Stimulated activated naive CD4-positive, alpha-beta T cell treated with Interleukin-2 at 50 U/mL for 16 hours (primary cell): ENCODE measurements around the gene PDE4DIP.
"Not testable (repeated sequence)": the region's sequence is repeated elsewhere in the genome, so short reads cannot be mapped to it uniquely, and the experiment has no call there.

Source experiments
- DNase-seq: peaks from one replicate; lab custom pipeline; 2025; lab: John Stamatoyannopoulos, UW

The PDE4DIP gene

GRCh38 chr1:148975866-148976537, 131.8 kb downstream of the PDE4DIP start:
- not testable (repeated sequence) for DNase-seq

GRCh38 chr1:148977785-148978184, 133.6 kb downstream of the PDE4DIP start:
- not testable (repeated sequence) for DNase-seq

- not testable (repeated sequence) for DNase-seq
These were observed 145.2 kb downstream of the PDE4DIP start for GRCh38 chr1:148989378-148989777.

GRCh38 chr1:148990233-148990788, 146.1 kb downstream of the PDE4DIP start:
- DNase-seq = not testable (repeated sequence)

- not testable (repeated sequence) for DNase-seq
These were observed 147.6 kb downstream of the PDE4DIP start for GRCh38 chr1:148991818-148992217.

GRCh38 chr1:148992364-148992763, 148.1 kb downstream of the PDE4DIP start:
- not testable (repeated sequence) for DNase-seq

- DNase-seq = not testable (repeated sequence)
These were observed 152.4 kb downstream of the PDE4DIP start for GRCh38 chr1:148996449-148997224.

GRCh38 chr1:148997405-148997804, 153.2 kb downstream of the PDE4DIP start:
- not testable (repeated sequence) for DNase-seq

- DNase-seq = not testable (repeated sequence)
These were observed 158.4 kb downstream of the PDE4DIP start for GRCh38 chr1:149002664-149003063.

- not testable (repeated sequence) for DNase-seq
These were observed 164.1 kb downstream of the PDE4DIP start for GRCh38 chr1:149008326-149008725.

- DNase-seq = not testable (repeated sequence)
These were observed 164.5 kb downstream of the PDE4DIP start for GRCh38 chr1:149008769-149009168.

- DNase-seq = not testable (repeated sequence)
These were observed 165.5 kb downstream of the PDE4DIP start for GRCh38 chr1:149009761-149010160.

GRCh38 chr1:149012599-149012998, 168.4 kb downstream of the PDE4DIP start:
- not testable (repeated sequence) for DNase-seq

GRCh38 chr1:149013513-149013912, 169.3 kb downstream of the PDE4DIP start:
- DNase-seq = not testable (repeated sequence)

- DNase-seq = not testable (repeated sequence)
These were observed 171.3 kb downstream of the PDE4DIP start for GRCh38 chr1:149015522-149015921.

GRCh38 chr1:149016626-149017025, 172.4 kb downstream of the PDE4DIP start:
- DNase-seq = not testable (repeated sequence)

- DNase-seq = not testable (repeated sequence)
These were observed 174.3 kb downstream of the PDE4DIP start for GRCh38 chr1:149018577-149018976.

- DNase-seq = not testable (repeated sequence)
These were observed 180.1 kb downstream of the PDE4DIP start for GRCh38 chr1:149024327-149024726.

- not testable (repeated sequence) for DNase-seq
These were observed 189.7 kb downstream of the PDE4DIP start for GRCh38 chr1:149033916-149034315.

GRCh38 chr1:149043056-149043455, 198.8 kb downstream of the PDE4DIP start:
- not testable (repeated sequence) for DNase-seq

- not testable (repeated sequence) for DNase-seq
These were observed 220.4 kb downstream of the PDE4DIP start for GRCh38 chr1:149064611-149065010.

GRCh38 chr1:149075505-149076127, 231.4 kb downstream of the PDE4DIP start:
- not testable (repeated sequence) for DNase-seq
